NB4 (cell line): ENCODE measurements around the gene LRP1B.

Experiments used
- DNase-seq: peaks from one replicate; pipeline ENCODE4 v3.0.0; 2010; ENCODE audit warnings: low read depth
- H3K4me3 ChIP-seq: one replicate; pipeline ENCODE4 v1.5.1; 2011; ENCODE audit warnings: mild to moderate bottlenecking, low read depth, low read length, moderate library complexity
- MYC ChIP-seq: IDR thresholded peaks from 2 replicates; pipeline ENCODE4 v1.6.1; 2011; ENCODE audit warnings: low read depth, low read length
- POLR2A ChIP-seq: IDR thresholded peaks from 2 replicates; pipeline ENCODE4 v1.6.1; 2011; ENCODE audit warnings: mild to moderate bottlenecking; ENCODE audit not compliant: insufficient read length; ENCODE audit errors: extremely low read depth
- TF ChIP-seq, protein P1 (sequence below): IDR thresholded peaks from 2 replicates; pipeline ENCODE4 v1.6.1; 2011; ENCODE audit warnings: low read depth, low read length
- TF ChIP-seq, protein P2 (sequence below): IDR thresholded peaks from one replicate; pipeline ENCODE4 v1.5.1; 2012; ENCODE audit warnings: low read depth, low read length

LRP1B gene

DNA sequence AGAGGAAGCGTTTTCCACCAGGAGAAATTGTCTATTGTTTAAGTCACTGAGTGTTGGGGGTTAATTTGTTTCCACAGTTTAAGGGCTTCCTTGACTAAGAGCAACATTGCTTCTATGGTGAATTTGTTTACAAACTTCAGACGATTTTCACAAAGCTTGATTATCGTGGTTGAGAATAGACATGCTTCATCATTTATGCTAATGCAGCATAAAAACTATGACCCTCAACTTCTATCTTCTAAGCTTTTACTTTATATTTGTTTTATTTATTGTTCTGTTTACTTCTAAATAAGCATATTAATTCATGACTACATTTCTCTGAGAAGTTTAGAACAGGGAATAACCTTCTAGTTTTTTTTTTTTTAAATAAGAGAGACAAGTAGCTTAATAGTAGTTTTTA, 483.5 kb downstream of the LRP1B start:
- TF ChIP-seq, protein P1, sequence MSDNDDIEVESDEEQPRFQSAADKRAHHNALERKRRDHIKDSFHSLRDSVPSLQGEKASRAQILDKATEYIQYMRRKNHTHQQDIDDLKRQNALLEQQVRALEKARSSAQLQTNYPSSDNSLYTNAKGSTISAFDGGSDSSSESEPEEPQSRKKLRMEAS: no peak
- TF ChIP-seq MYC (no peak), POLR2A (no peak)
- TF ChIP-seq, protein P2, sequence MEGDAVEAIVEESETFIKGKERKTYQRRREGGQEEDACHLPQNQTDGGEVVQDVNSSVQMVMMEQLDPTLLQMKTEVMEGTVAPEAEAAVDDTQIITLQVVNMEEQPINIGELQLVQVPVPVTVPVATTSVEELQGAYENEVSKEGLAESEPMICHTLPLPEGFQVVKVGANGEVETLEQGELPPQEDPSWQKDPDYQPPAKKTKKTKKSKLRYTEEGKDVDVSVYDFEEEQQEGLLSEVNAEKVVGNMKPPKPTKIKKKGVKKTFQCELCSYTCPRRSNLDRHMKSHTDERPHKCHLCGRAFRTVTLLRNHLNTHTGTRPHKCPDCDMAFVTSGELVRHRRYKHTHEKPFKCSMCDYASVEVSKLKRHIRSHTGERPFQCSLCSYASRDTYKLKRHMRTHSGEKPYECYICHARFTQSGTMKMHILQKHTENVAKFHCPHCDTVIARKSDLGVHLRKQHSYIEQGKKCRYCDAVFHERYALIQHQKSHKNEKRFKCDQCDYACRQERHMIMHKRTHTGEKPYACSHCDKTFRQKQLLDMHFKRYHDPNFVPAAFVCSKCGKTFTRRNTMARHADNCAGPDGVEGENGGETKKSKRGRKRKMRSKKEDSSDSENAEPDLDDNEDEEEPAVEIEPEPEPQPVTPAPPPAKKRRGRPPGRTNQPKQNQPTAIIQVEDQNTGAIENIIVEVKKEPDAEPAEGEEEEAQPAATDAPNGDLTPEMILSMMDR: no peak
- H3K4me3 ChIP-seq: no peak overlapping the region
- no peak for DNase-seq

DNA sequence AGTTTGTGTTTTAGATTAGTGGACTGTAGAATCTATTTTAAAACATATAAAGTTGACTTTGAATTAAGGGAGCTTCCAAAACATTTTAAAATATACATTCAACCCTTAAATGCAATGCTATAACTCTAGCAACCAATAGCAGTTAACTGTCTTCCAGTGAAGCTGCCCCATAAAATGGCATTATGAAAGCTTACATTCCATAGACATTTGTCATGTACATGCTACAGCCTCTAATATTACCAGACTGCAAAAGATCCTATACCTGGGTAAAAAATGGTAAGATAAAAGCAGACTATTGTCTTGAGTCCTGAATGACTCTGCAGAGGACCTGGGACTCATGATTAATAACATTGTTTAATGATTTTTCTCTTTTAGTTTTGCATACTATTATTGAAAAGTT, 489.4 kb downstream of the LRP1B start:
- DNase-seq: no peak
- H3K4me3 ChIP-seq: no peak overlapping the region
- TF ChIP-seq POLR2A: no peak

DNA sequence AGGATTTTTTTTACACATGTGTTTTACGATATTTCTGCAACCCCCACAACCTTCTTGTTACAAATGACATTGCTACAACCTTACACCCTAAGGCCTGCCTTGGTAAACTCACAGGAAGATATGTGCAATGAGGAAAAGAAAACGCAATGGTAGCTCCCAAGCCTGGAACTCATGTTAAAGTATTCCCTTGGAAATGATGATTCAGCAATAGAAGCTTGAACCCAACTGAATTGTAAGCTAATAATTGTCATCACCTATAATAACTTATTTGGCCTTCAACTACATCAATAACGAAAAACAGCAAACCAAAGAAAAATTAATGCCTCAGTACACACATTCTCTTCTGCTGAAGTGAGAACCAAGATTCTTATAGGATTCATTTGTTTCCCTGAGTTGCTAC, 491.0 kb downstream of the LRP1B start:
- H3K4me3 ChIP-seq: no peak overlapping the region
- DNase-seq: no peak
- TF ChIP-seq, protein P2: no peak
- TF ChIP-seq POLR2A (no peak), MYC (no peak)
- TF ChIP-seq, protein P1: no peak

DNA sequence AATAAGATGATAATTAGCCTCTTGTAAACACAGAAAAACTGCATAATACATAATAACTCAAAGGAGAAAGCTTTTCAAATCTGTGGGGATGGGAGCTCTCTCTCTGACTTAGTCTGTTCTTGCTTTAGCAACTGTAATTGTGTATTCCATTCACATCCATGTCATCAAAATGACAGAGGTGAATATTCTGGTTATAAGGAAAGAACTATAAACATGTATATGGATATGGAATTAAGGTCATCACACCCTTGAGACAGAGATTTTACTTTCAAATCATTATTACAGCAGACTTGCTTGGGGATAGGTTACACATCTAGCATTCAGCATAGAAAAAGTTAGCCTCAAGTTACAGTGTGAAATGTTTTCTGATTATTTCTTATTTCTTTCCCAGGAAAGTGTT, 497.7 kb downstream of the LRP1B start:
- H3K4me3 ChIP-seq: no peak overlapping the region
- no peak for TF ChIP-seq MYC
- DNase-seq: no peak

DNA sequence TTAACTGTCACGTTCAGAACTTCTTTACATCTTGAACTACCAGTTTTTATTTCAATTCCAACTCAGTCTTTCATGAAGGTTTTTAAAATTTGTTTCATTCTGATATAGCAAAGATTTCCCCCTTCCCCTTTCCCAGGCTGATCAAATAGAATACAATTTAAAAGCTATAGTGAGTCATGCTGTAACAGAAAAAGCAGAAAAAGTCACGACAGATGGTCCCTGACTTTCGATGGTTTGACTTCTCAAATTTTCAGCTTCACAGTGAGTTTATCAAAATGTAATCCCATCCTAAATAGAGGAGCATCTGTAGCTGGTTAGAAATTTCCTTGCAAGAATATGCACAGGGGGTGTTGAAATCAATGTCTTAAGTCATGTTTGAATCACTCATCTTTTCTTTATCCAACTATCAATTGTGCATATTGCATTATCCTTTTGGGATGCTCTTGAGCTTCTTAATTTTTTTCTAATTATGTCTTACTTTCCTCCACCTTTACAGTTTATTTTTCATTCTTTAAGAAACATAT, 500.3 kb downstream of the LRP1B start:
- no peak overlapping the region for H3K4me3 ChIP-seq
- DNase-seq: no peak
- TF ChIP-seq POLR2A: no peak
- TF ChIP-seq, protein P2: no peak
- TF ChIP-seq, protein P1: no peak
- TF ChIP-seq MYC: no peak

DNA sequence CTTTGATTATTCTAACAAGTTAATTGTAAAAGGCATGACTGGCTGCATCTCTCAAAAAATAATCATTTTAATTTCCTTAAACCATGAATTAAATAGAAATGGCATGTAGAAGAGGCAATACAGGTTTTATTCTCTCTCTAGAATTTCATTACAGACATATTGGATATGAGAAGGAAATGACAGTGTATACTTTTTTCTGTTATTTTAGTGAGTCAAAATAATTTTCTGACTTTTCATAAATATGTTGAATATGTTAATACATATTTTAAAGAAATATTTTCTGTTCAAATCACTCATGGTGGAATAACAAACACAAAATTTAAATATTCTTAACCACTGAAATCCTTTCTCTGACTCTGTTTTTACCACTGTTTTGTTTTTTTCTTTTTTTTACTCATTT, 510.4 kb downstream of the LRP1B start:
- DNase-seq: no peak
- TF ChIP-seq, protein P2: no peak
- TF ChIP-seq MYC (no peak), POLR2A (no peak)
- TF ChIP-seq, protein P1: no peak
- H3K4me3 ChIP-seq: no peak overlapping the region

DNA sequence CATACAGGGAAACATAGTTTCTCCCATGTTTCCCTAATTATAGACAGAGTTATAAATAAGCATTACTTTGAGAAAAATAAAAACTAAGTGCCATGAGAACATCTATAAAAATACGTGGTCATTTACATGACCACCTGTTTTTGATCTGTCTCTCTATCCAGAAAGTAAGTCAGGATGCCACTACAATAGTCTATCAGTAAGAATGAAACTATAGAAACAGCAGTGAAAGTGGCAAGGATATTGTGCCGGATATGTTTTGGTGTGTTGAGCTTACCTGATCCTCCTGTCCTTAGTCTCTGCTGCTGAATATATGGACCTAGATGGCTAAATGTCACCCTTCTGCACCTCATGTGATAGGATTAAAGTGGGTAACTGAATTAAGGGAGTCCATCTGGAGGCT, 512.4 kb downstream of the LRP1B start:
- DNase-seq: no peak
- no peak overlapping the region for H3K4me3 ChIP-seq
- TF ChIP-seq, protein P1: no peak
- TF ChIP-seq MYC (no peak), POLR2A (no peak)
- TF ChIP-seq, protein P2: no peak
